Measurements from ENCODE around the gene OGG1.

OGG1 gene

GRCh38 chr3:9749645-9750555 is at the start of gene OGG1:
TSS of gene OGG1 (plus strand) at chr3:9749952. CDS start at chr3:9750287, 335 bp downstream.
- peak within 1 kb of the TSS; percentile 82 for H3K4me3 ChIP-seq (ENCODE audit: control insufficient read depth, low read depth, low read length)
- peak; percentile 95 for DNase-seq (ENCODE audit: low read depth)
- no peak for TF ChIP-seq CTCF (IDR thresholded peaks at IDR 0.05; ENCODE audit: control insufficient read depth, insufficient read depth, low read depth, low read length, missing control alignments)

- DNase-seq (ENCODE audit: low read depth): no peak
- TF ChIP-seq CTCF (IDR thresholded peaks at IDR 0.05; ENCODE audit: control insufficient read depth, insufficient read depth, low read depth, low read length, missing control alignments): no peak
- H3K4me3 ChIP-seq (ENCODE audit: control insufficient read depth, low read depth, low read length): no peak overlapping the region
These were observed 49.2 kb upstream of the OGG1 start for GRCh38 chr3:9700536-9700935.

- DNase-seq (ENCODE audit: low read depth): no peak
- TF ChIP-seq CTCF (IDR thresholded peaks at IDR 0.05; ENCODE audit: control insufficient read depth, insufficient read depth, low read depth, low read length, missing control alignments): no peak
- no peak overlapping the region for H3K4me3 ChIP-seq (ENCODE audit: control insufficient read depth, low read depth, low read length)
These were observed 48.7 kb upstream of the OGG1 start for GRCh38 chr3:9701006-9701405.

GRCh38 chr3:9701711-9702110 is 48.0 kb upstream of the OGG1 start:
- H3K4me3 ChIP-seq (ENCODE audit: control insufficient read depth, low read depth, low read length): no peak overlapping the region
- no peak for DNase-seq (ENCODE audit: low read depth)
- TF ChIP-seq CTCF (IDR thresholded peaks at IDR 0.05; ENCODE audit: control insufficient read depth, insufficient read depth, low read depth, low read length, missing control alignments): no peak

- no peak for DNase-seq (ENCODE audit: low read depth)
- TF ChIP-seq CTCF (IDR thresholded peaks at IDR 0.05; ENCODE audit: control insufficient read depth, insufficient read depth, low read depth, low read length, missing control alignments): no peak
- H3K4me3 ChIP-seq (ENCODE audit: control insufficient read depth, low read depth, low read length): no peak overlapping the region
These were observed 46.5 kb upstream of the OGG1 start for GRCh38 chr3:9703240-9703639.

- TF ChIP-seq CTCF (IDR thresholded peaks at IDR 0.05; ENCODE audit: control insufficient read depth, insufficient read depth, low read depth, low read length, missing control alignments): no peak
- DNase-seq (ENCODE audit: low read depth): no peak
- peak within 1 kb of the TSS; percentile 23 for H3K4me3 ChIP-seq (ENCODE audit: control insufficient read depth, low read depth, low read length)
These were observed 45.9 kb upstream of the OGG1 start, which contains the start of gene CPNE9 for GRCh38 chr3:9703736-9704346. TSS of gene CPNE9 (plus strand) at chr3:9703833. CDS start at chr3:9703997, 164 bp downstream.
